Peyer's patch (tissue), 4 donors: ENCODE measurements around the gene CYP11A1.

Experiments used
- POLR2A ChIP-seq, 2 donors: fragments of 450-650 bp; IDR thresholded peaks; one replicate each; pipeline ENCODE4 v1.5.1; 2017; ENCODE audit warnings: antibody characterized with exemption in 2 of 2, mild to moderate bottlenecking in 2 of 2, moderate library complexity in 2 of 2
- TF ChIP-seq, protein P1 (sequence below), 6 experiments: fragments of 450-650 bp in 4 of 6; fragments of 200-600 bp in 2 of 6; sonication (generic) in 1 of 6; IDR thresholded peaks; one replicate each; pipeline ENCODE4 v1.5.1; 2017 to 2019; ENCODE audit warnings: antibody characterized with exemption in 6 of 6, mild to moderate bottlenecking in 3 of 6, moderate library complexity in 1 of 6

DNA sequence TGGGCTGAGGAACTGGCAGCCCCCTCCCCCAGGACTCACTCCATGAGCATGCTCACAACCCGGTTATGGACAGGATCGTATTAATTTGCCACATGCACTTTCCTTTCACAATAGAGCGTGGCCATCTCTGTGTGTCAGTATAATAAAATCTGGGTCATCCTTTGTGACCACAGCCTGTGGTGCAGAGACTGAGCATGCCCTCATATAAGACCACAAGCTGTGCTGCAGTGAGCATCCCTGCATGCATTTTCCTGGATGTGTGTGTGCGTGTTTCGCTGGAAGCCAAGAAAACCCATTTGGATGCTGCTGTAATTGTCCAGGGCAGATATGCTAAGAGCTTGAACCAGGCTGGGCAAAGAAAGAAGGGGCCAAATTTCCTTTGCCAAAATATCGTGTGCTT, 39.7 kb downstream of the CYP11A1 start:
- TF ChIP-seq, protein P1, sequence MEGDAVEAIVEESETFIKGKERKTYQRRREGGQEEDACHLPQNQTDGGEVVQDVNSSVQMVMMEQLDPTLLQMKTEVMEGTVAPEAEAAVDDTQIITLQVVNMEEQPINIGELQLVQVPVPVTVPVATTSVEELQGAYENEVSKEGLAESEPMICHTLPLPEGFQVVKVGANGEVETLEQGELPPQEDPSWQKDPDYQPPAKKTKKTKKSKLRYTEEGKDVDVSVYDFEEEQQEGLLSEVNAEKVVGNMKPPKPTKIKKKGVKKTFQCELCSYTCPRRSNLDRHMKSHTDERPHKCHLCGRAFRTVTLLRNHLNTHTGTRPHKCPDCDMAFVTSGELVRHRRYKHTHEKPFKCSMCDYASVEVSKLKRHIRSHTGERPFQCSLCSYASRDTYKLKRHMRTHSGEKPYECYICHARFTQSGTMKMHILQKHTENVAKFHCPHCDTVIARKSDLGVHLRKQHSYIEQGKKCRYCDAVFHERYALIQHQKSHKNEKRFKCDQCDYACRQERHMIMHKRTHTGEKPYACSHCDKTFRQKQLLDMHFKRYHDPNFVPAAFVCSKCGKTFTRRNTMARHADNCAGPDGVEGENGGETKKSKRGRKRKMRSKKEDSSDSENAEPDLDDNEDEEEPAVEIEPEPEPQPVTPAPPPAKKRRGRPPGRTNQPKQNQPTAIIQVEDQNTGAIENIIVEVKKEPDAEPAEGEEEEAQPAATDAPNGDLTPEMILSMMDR (IDR thresholded peaks at IDR 0.05): no peak
- TF ChIP-seq POLR2A (IDR thresholded peaks at IDR 0.05): no peak
